DOHH2 (cell line): ENCODE data around the gene PTPRN2.

ENCODE experiments used
- CTCF ChIP-seq: fragments of 200-600 bp; sonication (generic); IDR thresholded peaks from one replicate; pipeline ENCODE4 v1.5.1; 2014; ENCODE audit warnings: antibody characterized with exemption, mild to moderate bottlenecking, low read depth, low read length; ENCODE audit not compliant: poor library complexity, severe bottlenecking
- EZH2phosphoT487 ChIP-seq: fragments of 200-600 bp; sonication (generic); IDR thresholded peaks from 2 replicates; pipeline ENCODE4 v1.6.1; 2017; ENCODE audit warnings: borderline replicate concordance, mild to moderate bottlenecking, antibody characterized with exemption, low read length, moderate library complexity, mixed read lengths

GRCh38 chr7:157906583-157906982 is 681.0 kb downstream of the PTPRN2 start:
- TF ChIP-seq CTCF (no peak), EZH2phosphoT487 (no peak)
